GM23338 (cell line): ENCODE data around the gene SAMD8.

ENCODE experiments used
- CTCF ChIP-seq, 2 experiments: fragments of 200-600 bp in 1 of 2; sonication (generic) in 1 of 2; conservative IDR thresholded peaks; 2 replicates each; pipeline versions ENCODE4 v1.5.1 to v1.6.1; 2016 to 2017; ENCODE audit warnings: antibody characterized with exemption in 2 of 2, low read depth in 2 of 2, mild to moderate bottlenecking in 2 of 2, moderate library complexity in 1 of 2
- EZH2phosphoT487 ChIP-seq: fragments of 200-600 bp; sonication (generic); IDR thresholded peaks from one replicate; pipeline ENCODE4 v1.8.1; 2018; ENCODE audit warnings: antibody characterized with exemption; ENCODE audit not compliant: unreplicated experiment

DNA sequence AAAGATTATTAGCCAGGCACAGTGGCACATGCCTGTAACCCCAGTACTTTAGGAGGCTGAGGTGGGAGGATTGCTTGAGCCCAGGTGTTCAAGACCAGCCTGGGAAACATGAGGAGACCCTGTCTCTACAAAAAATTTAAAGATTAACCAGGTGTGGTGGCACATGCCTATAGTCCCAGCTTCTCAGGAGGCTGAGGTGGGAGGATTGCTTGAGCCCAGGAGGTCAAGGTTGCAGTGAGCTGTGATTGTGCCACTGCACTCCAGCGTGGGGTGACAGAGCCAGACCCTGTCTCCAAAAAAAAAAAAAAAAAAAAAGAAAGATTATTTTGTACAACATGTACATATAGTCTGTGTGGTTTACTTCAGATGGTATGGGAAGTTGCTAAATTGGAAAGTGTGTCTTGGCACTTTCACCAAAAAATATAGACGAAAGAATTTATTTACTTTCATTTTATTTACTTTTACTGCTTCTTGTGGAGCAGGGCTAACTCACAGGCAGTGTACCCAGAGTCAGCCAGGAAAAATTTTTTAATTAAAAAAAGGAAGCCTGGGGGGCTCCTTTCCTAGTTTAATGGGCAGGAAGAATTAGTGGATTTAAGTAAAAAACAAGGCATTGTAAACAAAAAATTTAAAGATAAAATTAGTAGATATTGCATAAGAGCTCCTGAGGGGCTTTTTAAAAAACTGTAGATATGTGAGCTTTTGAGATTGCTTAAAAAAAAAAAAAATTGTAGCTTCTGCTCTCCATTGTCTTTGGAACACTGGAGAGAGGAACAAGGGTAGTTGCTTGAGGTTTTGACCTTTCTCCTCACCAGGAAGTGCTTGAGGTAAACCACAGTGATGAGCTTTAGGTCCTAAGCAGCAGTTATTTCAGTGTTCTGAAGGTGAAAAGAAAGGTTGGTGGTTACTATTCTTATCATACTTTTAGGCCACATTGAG is 54.5 kb downstream of the SAMD8 start:
- TF ChIP-seq EZH2phosphoT487 (no peak), CTCF (conservative IDR thresholded peaks at IDR 0.05; ENCODE audit: low read depth in 2 of 2) (no peak)
